Lower leg skin (tissue), 3 donors: Measurements from ENCODE around the gene BRD7.

Source experiments
- CTCF ChIP-seq, 3 donors: fragments of 450-650 bp; IDR thresholded peaks; one replicate each; pipeline ENCODE4 v1.5.1; 2016; ENCODE audit warnings: antibody characterized with exemption in 3 of 3, mild to moderate bottlenecking in 3 of 3, moderate library complexity in 2 of 3
- POLR2A ChIP-seq, 2 donors: fragments of 450-650 bp; IDR thresholded peaks; one replicate each; pipeline ENCODE4 v1.6.1; 2016 to 2017; ENCODE audit warnings: antibody characterized with exemption in 2 of 2, mild to moderate bottlenecking in 1 of 2, moderate library complexity in 1 of 2

DNA sequence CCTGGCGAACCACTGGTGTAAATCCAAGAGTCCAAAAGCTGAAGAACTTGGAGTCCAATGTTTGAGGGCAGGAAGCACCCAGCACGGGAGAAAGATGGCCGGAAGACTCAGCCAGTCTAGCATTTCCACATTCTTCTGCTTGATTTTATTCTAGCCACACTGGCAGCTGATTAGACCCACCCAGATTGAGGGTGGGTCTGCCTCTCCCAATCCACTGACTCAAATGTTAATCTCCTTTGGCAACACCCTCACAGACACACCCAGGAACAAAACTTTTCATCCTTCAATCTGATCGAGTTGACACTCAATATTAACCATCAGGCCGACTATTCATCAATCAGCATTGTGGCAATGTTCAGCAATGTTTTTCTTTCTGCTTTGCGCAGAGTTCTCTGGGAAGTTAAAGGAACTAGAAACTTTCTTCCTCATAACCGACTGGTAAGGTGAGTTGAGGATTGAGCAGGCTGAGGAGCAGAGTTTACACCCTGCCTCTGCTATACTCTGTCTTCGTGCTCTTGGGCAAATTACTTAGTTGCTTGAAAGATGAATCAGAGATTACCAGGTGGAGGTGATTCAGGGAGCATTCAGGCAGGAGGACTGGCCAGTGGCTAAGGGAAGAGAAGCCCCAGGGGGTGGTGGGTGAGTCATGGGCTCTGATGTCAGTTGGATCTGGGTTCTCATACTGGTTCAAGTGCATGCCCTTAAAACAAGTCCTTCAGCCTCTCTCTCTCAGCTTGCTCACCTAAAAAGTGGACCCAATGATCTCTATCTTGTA, 28.2 kb upstream of the BRD7 start:
- TF ChIP-seq CTCF (IDR thresholded peaks at IDR 0.05) (no peak), POLR2A (IDR thresholded peaks at IDR 0.05) (no peak)
